ENCODE measurements around the gene TMEM150B.

GRCh38 chr19:55278391-55279135, 46.6 kb downstream of the TMEM150B start:
- TF ChIP-seq GFI1 (CRISPR knock-in tag; IDR thresholded peaks at IDR 0.05; ENCODE audit: borderline replicate concordance) (no peak), GABPB1 (CRISPR knock-in tag; IDR thresholded peaks at IDR 0.05) (no peak), ATF7 (IDR thresholded peaks at IDR 0.05) (no peak), ATF7 (CRISPR knock-in tag; IDR thresholded peaks at IDR 0.05) (no peak), ZNF883 (CRISPR knock-in tag; IDR thresholded peaks at IDR 0.05; ENCODE audit: not compliant biosample characterization) (no peak), ZNF792 (CRISPR knock-in tag; IDR thresholded peaks at IDR 0.05) (no peak), SP1 (IDR thresholded peaks at IDR 0.05) (no peak), SP1 (CRISPR knock-in tag; IDR thresholded peaks at IDR 0.05) (no peak)
- TF ChIP-seq, protein P1, sequence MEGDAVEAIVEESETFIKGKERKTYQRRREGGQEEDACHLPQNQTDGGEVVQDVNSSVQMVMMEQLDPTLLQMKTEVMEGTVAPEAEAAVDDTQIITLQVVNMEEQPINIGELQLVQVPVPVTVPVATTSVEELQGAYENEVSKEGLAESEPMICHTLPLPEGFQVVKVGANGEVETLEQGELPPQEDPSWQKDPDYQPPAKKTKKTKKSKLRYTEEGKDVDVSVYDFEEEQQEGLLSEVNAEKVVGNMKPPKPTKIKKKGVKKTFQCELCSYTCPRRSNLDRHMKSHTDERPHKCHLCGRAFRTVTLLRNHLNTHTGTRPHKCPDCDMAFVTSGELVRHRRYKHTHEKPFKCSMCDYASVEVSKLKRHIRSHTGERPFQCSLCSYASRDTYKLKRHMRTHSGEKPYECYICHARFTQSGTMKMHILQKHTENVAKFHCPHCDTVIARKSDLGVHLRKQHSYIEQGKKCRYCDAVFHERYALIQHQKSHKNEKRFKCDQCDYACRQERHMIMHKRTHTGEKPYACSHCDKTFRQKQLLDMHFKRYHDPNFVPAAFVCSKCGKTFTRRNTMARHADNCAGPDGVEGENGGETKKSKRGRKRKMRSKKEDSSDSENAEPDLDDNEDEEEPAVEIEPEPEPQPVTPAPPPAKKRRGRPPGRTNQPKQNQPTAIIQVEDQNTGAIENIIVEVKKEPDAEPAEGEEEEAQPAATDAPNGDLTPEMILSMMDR (CRISPR knock-in tag; IDR thresholded peaks at IDR 0.05) = no peak

Measured in HepG2 (cell line).